Peyer's patch (tissue), 4 donors: ENCODE data around the gene ITK.

Experiments used
- POLR2A ChIP-seq, 2 donors: fragments of 450-650 bp; IDR thresholded peaks; one replicate each; pipeline ENCODE4 v1.5.1; 2017; ENCODE audit warnings: antibody characterized with exemption in 2 of 2, mild to moderate bottlenecking in 2 of 2, moderate library complexity in 2 of 2
- TF ChIP-seq, protein P1 (sequence below), 6 experiments: fragments of 450-650 bp in 4 of 6; fragments of 200-600 bp in 2 of 6; sonication (generic) in 1 of 6; IDR thresholded peaks; one replicate each; pipeline ENCODE4 v1.5.1; 2017 to 2019; ENCODE audit warnings: antibody characterized with exemption in 6 of 6, mild to moderate bottlenecking in 3 of 6, moderate library complexity in 1 of 6

DNA sequence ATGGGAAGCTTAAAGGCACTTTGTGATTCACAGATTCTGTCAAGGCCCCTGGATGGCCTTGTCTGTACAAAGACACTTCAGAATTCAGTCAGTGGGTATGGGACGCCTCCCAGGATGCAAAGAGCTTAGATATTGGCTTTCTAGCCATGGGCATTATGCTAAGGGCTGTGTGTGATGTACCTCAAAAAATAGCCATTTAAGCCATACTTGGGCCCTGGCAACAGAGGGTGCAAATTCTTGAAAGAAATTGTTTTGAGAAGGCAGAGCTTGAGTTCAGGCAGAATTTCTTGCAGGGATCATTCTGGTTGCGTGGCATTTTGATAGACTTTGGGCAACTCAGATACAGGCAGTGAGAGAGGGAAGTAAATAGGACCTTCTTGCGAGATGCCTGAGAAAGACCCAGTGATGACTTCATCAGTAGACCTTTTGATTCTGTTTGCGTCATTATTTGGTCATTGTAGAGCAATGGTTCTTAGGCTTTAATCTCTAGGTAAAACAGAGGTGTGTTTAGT, 89.2 kb downstream of the ITK start:
- TF ChIP-seq, protein P1, sequence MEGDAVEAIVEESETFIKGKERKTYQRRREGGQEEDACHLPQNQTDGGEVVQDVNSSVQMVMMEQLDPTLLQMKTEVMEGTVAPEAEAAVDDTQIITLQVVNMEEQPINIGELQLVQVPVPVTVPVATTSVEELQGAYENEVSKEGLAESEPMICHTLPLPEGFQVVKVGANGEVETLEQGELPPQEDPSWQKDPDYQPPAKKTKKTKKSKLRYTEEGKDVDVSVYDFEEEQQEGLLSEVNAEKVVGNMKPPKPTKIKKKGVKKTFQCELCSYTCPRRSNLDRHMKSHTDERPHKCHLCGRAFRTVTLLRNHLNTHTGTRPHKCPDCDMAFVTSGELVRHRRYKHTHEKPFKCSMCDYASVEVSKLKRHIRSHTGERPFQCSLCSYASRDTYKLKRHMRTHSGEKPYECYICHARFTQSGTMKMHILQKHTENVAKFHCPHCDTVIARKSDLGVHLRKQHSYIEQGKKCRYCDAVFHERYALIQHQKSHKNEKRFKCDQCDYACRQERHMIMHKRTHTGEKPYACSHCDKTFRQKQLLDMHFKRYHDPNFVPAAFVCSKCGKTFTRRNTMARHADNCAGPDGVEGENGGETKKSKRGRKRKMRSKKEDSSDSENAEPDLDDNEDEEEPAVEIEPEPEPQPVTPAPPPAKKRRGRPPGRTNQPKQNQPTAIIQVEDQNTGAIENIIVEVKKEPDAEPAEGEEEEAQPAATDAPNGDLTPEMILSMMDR (IDR thresholded peaks at IDR 0.05), result no peak
- TF ChIP-seq POLR2A (IDR thresholded peaks at IDR 0.05), result no peak
